ENCODE data around the gene TTC39A. TPM values are rescaled to one million over a fixed set of nuclear protein-coding genes. Genes with fewer than 3 reads are reported as not detected.

TTC39A gene
- total RNA-seq, 2 donors from 2014 or later = 65.0 to 78.4 TPM

GRCh38 chr1:51293898-51294515, 36.4 kb downstream of the TTC39A start:
- TF ChIP-seq POLR2AphosphoS5 (IDR thresholded peaks at IDR 0.05) (no peak), POLR2A (IDR thresholded peaks at IDR 0.05) (no peak)
- TF ChIP-seq, protein P1, sequence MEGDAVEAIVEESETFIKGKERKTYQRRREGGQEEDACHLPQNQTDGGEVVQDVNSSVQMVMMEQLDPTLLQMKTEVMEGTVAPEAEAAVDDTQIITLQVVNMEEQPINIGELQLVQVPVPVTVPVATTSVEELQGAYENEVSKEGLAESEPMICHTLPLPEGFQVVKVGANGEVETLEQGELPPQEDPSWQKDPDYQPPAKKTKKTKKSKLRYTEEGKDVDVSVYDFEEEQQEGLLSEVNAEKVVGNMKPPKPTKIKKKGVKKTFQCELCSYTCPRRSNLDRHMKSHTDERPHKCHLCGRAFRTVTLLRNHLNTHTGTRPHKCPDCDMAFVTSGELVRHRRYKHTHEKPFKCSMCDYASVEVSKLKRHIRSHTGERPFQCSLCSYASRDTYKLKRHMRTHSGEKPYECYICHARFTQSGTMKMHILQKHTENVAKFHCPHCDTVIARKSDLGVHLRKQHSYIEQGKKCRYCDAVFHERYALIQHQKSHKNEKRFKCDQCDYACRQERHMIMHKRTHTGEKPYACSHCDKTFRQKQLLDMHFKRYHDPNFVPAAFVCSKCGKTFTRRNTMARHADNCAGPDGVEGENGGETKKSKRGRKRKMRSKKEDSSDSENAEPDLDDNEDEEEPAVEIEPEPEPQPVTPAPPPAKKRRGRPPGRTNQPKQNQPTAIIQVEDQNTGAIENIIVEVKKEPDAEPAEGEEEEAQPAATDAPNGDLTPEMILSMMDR (IDR thresholded peaks at IDR 0.05) = no peak
- intact Hi-C loops (cut with DNase I) = loop anchor here (10.0 kb wide), 1 partner anchor 241 kb away; no protein-coding TSS in a partner anchor
- no peak overlapping the region for H3K27ac ChIP-seq
- H3K4me1 ChIP-seq (replicated peaks) = no peaks in the 10 kb centered on the region
- no peak overlapping the region for H3K4me3 ChIP-seq
- H3K36me3 ChIP-seq = no peaks in the 10 kb centered on the region
- no peaks in the 10 kb centered on the region for H3K27me3 ChIP-seq (replicated peaks; ENCODE audit: insufficient read depth)
- H3K9me3 ChIP-seq = no peaks in the 10 kb centered on the region
- DNase-seq (ENCODE audit: low spot score) = no peak
- WGBS = 81% methylated on average over 13 of the region's 13 CpGs

DNA sequence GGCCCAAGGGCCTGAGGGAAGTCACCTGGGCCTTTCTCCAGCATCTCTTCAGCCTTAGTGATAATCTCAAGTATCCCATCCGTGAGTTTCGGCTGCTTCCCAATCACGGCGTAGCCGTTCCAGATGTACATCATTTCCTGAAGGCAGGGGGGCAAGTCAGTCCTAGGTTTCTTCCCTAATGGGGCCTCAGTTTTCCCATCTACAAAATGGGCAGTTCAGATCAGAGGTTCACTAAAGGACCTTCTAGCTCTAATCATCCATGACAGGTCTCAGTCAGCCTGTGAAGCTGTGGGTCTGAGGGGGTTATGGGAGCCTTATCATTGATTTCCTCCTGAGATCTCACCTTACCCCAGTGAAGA, 39.9 kb downstream of the TTC39A start:
- Histone ChIP-seq H3K27me3 (replicated peaks; ENCODE audit: insufficient read depth) (no peaks in the 10 kb centered on the region), H3K4me3 (no peak overlapping the region), H3K4me1 (replicated peaks) (no peaks in the 10 kb centered on the region), H3K9me3 (no peaks in the 10 kb centered on the region), H3K36me3 (no peaks in the 10 kb centered on the region), H3K27ac (no peak overlapping the region)
- no peak for DNase-seq (ENCODE audit: low spot score)
- intact Hi-C loops (cut with DNase I) = loop anchor here (10.0 kb wide), 1 partner anchor 244 kb away; no protein-coding TSS in a partner anchor
- no peak for TF ChIP-seq POLR2A (IDR thresholded peaks at IDR 0.05)
- 94% methylated on average over 5 of the region's 5 CpGs for WGBS

DNA sequence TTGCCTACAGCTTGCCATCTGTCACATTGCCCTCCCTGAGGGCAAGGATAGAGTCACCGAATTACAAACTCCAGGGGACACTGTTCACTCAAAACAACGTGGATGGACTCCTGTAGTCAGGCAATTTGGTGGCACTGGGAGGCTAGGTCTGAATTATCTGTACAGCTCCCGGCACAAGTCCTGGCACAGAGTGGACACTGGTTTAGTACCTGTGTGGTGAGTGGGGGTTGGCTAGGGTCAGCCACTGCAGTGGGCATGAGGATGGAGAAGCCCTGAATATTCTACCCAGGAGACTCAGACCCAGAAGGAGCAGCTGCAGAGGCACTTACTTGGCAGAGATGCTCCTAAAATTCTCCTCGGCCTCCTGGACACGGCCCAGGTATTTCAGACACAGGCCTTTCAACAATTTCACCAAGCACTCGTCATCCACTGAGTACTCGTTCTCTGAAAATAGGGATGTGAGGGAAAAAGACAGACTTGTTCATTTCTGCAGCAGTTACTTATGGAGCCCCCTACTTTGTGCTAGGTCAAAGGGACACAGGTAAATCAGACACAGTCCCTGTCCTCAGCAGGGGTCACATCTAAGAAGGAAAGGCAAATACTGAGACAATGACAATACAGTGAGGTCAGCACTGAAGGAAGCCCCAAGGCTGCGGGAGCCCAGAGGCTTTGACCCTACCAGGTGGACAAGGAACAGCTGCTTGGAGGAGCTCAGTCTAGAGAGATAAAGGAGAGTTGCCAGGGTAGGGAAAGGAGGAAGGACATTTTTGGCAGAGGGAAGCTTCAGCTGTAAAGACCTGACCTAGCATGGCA, 40.5 kb downstream of the TTC39A start:
- Histone ChIP-seq H3K27ac (no peak overlapping the region), H3K4me3 (no peak overlapping the region), H3K27me3 (replicated peaks; ENCODE audit: insufficient read depth) (no peaks in the 10 kb centered on the region), H3K4me1 (replicated peaks) (no peaks in the 10 kb centered on the region), H3K36me3 (no peaks in the 10 kb centered on the region), H3K9me3 (no peaks in the 10 kb centered on the region)
- TF ChIP-seq POLR2A (IDR thresholded peaks at IDR 0.05) (no peak), POLR2AphosphoS5 (IDR thresholded peaks at IDR 0.05) (no peak)
- TF ChIP-seq, protein P1 (IDR thresholded peaks at IDR 0.05) = no peak
- DNase-seq (ENCODE audit: low spot score) = no peak
- 75% methylated on average over 8 of the region's 8 CpGs for WGBS
- intact Hi-C loops (cut with DNase I) = loop anchor here (10.0 kb wide), 1 partner anchor 245 kb away; no protein-coding TSS in a partner anchor

DNA sequence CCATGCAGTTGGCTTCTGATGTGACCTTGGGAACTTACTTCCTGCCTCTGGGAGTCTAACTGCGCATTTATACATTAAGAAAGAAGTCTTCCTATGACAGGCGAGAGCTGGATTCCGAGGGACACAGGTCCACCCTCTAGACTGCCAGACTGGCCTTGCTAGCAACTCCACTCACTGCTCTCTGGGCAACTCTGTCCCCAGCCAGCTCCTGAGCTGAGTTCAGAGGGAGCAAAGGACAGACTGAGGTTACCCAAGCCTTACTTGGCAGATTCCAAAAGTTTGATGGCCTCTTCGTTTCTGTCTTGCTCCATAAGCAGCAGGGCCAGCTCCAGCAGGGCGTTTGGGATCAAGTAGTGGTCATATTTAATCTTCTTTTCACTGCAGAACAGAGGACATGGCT, 41.8 kb downstream of the TTC39A start:
- Histone ChIP-seq H3K36me3 (no peaks in the 10 kb centered on the region), H3K27ac (no peak overlapping the region), H3K4me1 (replicated peaks) (no peaks in the 10 kb centered on the region), H3K4me3 (no peak overlapping the region), H3K27me3 (replicated peaks; ENCODE audit: insufficient read depth) (no peaks in the 10 kb centered on the region), H3K9me3 (no peaks in the 10 kb centered on the region)
- no peak for DNase-seq (ENCODE audit: low spot score)
- WGBS = 84% methylated on average over 5 of the region's 5 CpGs
- TF ChIP-seq POLR2A (IDR thresholded peaks at IDR 0.05) (no peak), POLR2AphosphoS5 (IDR thresholded peaks at IDR 0.05) (no peak)
- TF ChIP-seq, protein P1 (IDR thresholded peaks at IDR 0.05) = no peak
- intact Hi-C loops (cut with DNase I) = no loop called here

GRCh38 chr1:51287966-51288365, 42.4 kb downstream of the TTC39A start:
- Histone ChIP-seq H3K9me3 (no peaks in the 10 kb centered on the region), H3K4me3 (no peak overlapping the region), H3K27ac (no peak overlapping the region), H3K36me3 (no peaks in the 10 kb centered on the region), H3K27me3 (replicated peaks; ENCODE audit: insufficient read depth) (no peaks in the 10 kb centered on the region), H3K4me1 (replicated peaks) (no peaks in the 10 kb centered on the region)
- DNase-seq (ENCODE audit: low spot score) = no peak
- 94% methylated on average over 8 of the region's 8 CpGs for WGBS
- intact Hi-C loops (cut with DNase I) = no loop called here
- TF ChIP-seq POLR2A (IDR thresholded peaks at IDR 0.05) (no peak), POLR2AphosphoS5 (IDR thresholded peaks at IDR 0.05) (no peak)
- TF ChIP-seq, protein P1 (IDR thresholded peaks at IDR 0.05) = no peak
